Right kidney (tissue), 1 donor: ENCODE results near the gene SPTB.

Experiments used
- DNase-seq: peaks from one replicate; pipeline ENCODE4 v3.0.0-alpha.2; 2016

The SPTB gene

GRCh38 chr14:64850369-64851137, 29.2 kb downstream of the SPTB start:
- DNase-seq, result no peak

- DNase-seq, result no peak
These were observed 29.8 kb downstream of the SPTB start for GRCh38 chr14:64849940-64850339.

- no peak for DNase-seq
These were observed 31.5 kb downstream of the SPTB start for GRCh38 chr14:64848239-64848638.

- DNase-seq, result no peak
These were observed 33.4 kb downstream of the SPTB start for GRCh38 chr14:64846319-64846718.

GRCh38 chr14:64845878-64846277, 33.8 kb downstream of the SPTB start:
- no peak for DNase-seq

- DNase-seq, result no peak
These were observed 34.7 kb downstream of the SPTB start for GRCh38 chr14:64844969-64845536.

GRCh38 chr14:64844272-64844671, 35.4 kb downstream of the SPTB start:
- DNase-seq, result no peak

GRCh38 chr14:64843548-64843947, 36.2 kb downstream of the SPTB start:
- no peak for DNase-seq

GRCh38 chr14:64841772-64842750, 37.6 kb downstream of the SPTB start:
- DNase-seq, result no peak

- no peak for DNase-seq
These were observed 38.5 kb downstream of the SPTB start for GRCh38 chr14:64841121-64841651.

- no peak for DNase-seq
These were observed 41.1 kb downstream of the SPTB start for GRCh38 chr14:64838656-64839055.

GRCh38 chr14:64835431-64835830, 44.3 kb downstream of the SPTB start:
- no peak for DNase-seq

- DNase-seq, result no peak
These were observed 44.7 kb downstream of the SPTB start for GRCh38 chr14:64834965-64835364.

- DNase-seq, result no peak
These were observed 48.3 kb downstream of the SPTB start for GRCh38 chr14:64831419-64831818.

- DNase-seq, result no peak
These were observed 48.7 kb downstream of the SPTB start for GRCh38 chr14:64830961-64831360.

- DNase-seq, result no peak
These were observed 51.6 kb downstream of the SPTB start for GRCh38 chr14:64828071-64828470.

- no peak for DNase-seq
These were observed 52.9 kb downstream of the SPTB start for GRCh38 chr14:64826845-64827244.

GRCh38 chr14:64826333-64826732, 53.4 kb downstream of the SPTB start:
- no peak for DNase-seq

- peak; percentile 51 for DNase-seq
These were observed 54.2 kb downstream of the SPTB start for GRCh38 chr14:64825509-64825908.

- DNase-seq, result no peak
These were observed 54.7 kb downstream of the SPTB start for GRCh38 chr14:64825006-64825405.

- DNase-seq, result no peak
These were observed 55.2 kb downstream of the SPTB start for GRCh38 chr14:64824471-64824870.

- peak; percentile 73 for DNase-seq
These were observed 56.3 kb downstream of the SPTB start for GRCh38 chr14:64823305-64823861.
